HepG2 (cell line): ENCODE measurements around the gene BPGM. TPM values are rescaled to one million over a fixed set of nuclear protein-coding genes. Genes with fewer than 3 reads are reported as not detected.

Experiments
- CHCHD3 ChIP-seq: sonication (generic); formaldehyde crosslinking; IDR thresholded peaks from 2 replicates; pipeline ENCODE4 v1.8.0; 2022; ENCODE audit warnings: mild to moderate bottlenecking, missing genetic modification reagents, moderate library complexity
- HOXA7 ChIP-seq: sonication (generic); formaldehyde crosslinking; IDR thresholded peaks from 2 replicates; pipeline ENCODE4 v1.8.1; 2022; ENCODE audit warnings: mild to moderate bottlenecking, missing genetic modification reagents, moderate library complexity
- IRX3 ChIP-seq: sonication (generic); formaldehyde crosslinking; IDR thresholded peaks from 2 replicates; pipeline ENCODE4 v1.8.1; 2023; ENCODE audit warnings: mild to moderate bottlenecking, low read depth, missing genetic modification reagents, borderline replicate concordance
- KDM5A ChIP-seq: fragments of 200-600 bp; sonication (generic); IDR thresholded peaks from 2 replicates; pipeline ENCODE4 v1.7.0; 2018; ENCODE audit warnings: antibody characterized with exemption, mild to moderate bottlenecking, low read length, borderline replicate concordance
- KMT2B ChIP-seq: IDR thresholded peaks from 2 replicates; pipeline ENCODE4 v1.6.1; 2016; ENCODE audit warnings: missing genetic modification reagents, missing compliant biosample characterization
- MLXIP ChIP-seq: sonication (generic); formaldehyde crosslinking; IDR thresholded peaks from 2 replicates; pipeline ENCODE4 v1.9.0; 2021; ENCODE audit warnings: missing genetic modification reagents, borderline replicate concordance
- NFYC ChIP-seq: IDR thresholded peaks from 2 replicates; pipeline ENCODE4 v1.6.1; 2016; ENCODE audit warnings: missing genetic modification reagents, missing compliant biosample characterization
- RBM22 ChIP-seq: fragments of 200-400 bp; formaldehyde crosslinking; optimal IDR thresholded peaks from 2 replicates; pipeline ENCODE3; 2017; ENCODE audit warnings: mild to moderate bottlenecking, low read length, moderate library complexity
- SALL2 ChIP-seq: sonication (generic); formaldehyde crosslinking; IDR thresholded peaks from 2 replicates; pipeline ENCODE4 v1.8.1; 2023; ENCODE audit warnings: mild to moderate bottlenecking, missing genetic modification reagents, inconsistent platforms
- SCMH1 ChIP-seq: sonication (generic); formaldehyde crosslinking; IDR thresholded peaks from 2 replicates; pipeline ENCODE4 v1.9.0; 2021; ENCODE audit warnings: missing genetic modification reagents, mild to moderate bottlenecking, borderline replicate concordance
- THAP11 ChIP-seq: IDR thresholded peaks from 2 replicates; pipeline ENCODE4 v1.6.1; 2016; ENCODE audit warnings: missing biosample characterization, missing genetic modification reagents
- ZBTB26 ChIP-seq: IDR thresholded peaks from 2 replicates; pipeline ENCODE4 v1.6.1; 2016; ENCODE audit warnings: missing compliant biosample characterization, missing genetic modification reagents, borderline replicate concordance
- ZMAT5 ChIP-seq: sonication (generic); formaldehyde crosslinking; IDR thresholded peaks from 2 replicates; pipeline ENCODE4 v1.5.0; 2020; ENCODE audit warnings: mild to moderate bottlenecking, low read depth, missing genetic modification reagents, borderline replicate concordance
- ZNF232 ChIP-seq: sonication (generic); formaldehyde crosslinking; IDR thresholded peaks from 2 replicates; pipeline ENCODE4 v1.4.0; 2020; ENCODE audit warnings: missing genetic modification reagents, borderline replicate concordance
- ZNF282 ChIP-seq: fragments of 450-650 bp; IDR thresholded peaks from 2 replicates; pipeline ENCODE4 v1.6.1; 2018; ENCODE audit not compliant: partially characterized antibody
- polyA plus RNA-seq, 8 experiments: library from polyadenylated mRNA; depleted of rRNA in 3 of 8; stranded (reverse) in 7 of 8; unstranded in 1 of 8; fragments of >200 nt; fragmentation: Illumina TruSeq in 4 of 8; extraction: Trizol in 4 of 8; gene quantifications; 2 replicates each; pipeline versions ENCODE4 v1.2.1 to v1.2.3, GENCODE V29; 2011 to 2016; ENCODE audit warnings: low read depth in 4 of 8, missing spikeins in 1 of 8, mixed read lengths in 1 of 8; ENCODE audit not compliant: insufficient read depth in 1 of 8
- total RNA-seq, 5 experiments: library from RNA; depleted of rRNA; stranded (reverse); fragments of >200 nt; fragmentation: Illumina TruSeq; extraction: Trizol; gene quantifications; 2 replicates each; pipeline ENCODE4 v1.2.3, GENCODE V29; 2016; ENCODE audit warnings: low read depth in 1 of 5
- TF ChIP-seq, protein P1 (sequence below): sonication (generic); formaldehyde crosslinking; IDR thresholded peaks from 2 replicates; pipeline ENCODE4 v1.5.0; 2020; ENCODE audit warnings: mild to moderate bottlenecking, missing genetic modification reagents, borderline replicate concordance

The BPGM gene
- total and polyA plus RNA-seq, 2 of the 13 experiments (the other 11 are each of a cell fraction or from before 2014, with no cell fraction given): 4.0 to 7.5 TPM

GRCh38 chr7:134646425-134647305 lies at the start of gene BPGM (continued):
- TF ChIP-seq ZNF232 (CRISPR knock-in tag) (0 out of 2 replicates have a peak, but pooled peaks have one; percentile 53), KDM5A (peak; percentile 85), NFYC (CRISPR knock-in tag) (peak; percentile 98), ZMAT5 (CRISPR knock-in tag) (no peak), MLXIP (CRISPR knock-in tag) (no peak), SCMH1 (CRISPR knock-in tag) (no peak), HOXA7 (CRISPR knock-in tag) (no peak), CHCHD3 (CRISPR knock-in tag) (no peak), KMT2B (peak; percentile 95), ZBTB26 (peak; percentile 45; the same call in 1 of the 2 replicates), RBM22 (peak; percentile 24), THAP11 (CRISPR knock-in tag) (peak; percentile 90), ZNF282 (no peak), SALL2 (CRISPR knock-in tag) (no peak), IRX3 (CRISPR knock-in tag) (no peak)
- TF ChIP-seq, protein P1, sequence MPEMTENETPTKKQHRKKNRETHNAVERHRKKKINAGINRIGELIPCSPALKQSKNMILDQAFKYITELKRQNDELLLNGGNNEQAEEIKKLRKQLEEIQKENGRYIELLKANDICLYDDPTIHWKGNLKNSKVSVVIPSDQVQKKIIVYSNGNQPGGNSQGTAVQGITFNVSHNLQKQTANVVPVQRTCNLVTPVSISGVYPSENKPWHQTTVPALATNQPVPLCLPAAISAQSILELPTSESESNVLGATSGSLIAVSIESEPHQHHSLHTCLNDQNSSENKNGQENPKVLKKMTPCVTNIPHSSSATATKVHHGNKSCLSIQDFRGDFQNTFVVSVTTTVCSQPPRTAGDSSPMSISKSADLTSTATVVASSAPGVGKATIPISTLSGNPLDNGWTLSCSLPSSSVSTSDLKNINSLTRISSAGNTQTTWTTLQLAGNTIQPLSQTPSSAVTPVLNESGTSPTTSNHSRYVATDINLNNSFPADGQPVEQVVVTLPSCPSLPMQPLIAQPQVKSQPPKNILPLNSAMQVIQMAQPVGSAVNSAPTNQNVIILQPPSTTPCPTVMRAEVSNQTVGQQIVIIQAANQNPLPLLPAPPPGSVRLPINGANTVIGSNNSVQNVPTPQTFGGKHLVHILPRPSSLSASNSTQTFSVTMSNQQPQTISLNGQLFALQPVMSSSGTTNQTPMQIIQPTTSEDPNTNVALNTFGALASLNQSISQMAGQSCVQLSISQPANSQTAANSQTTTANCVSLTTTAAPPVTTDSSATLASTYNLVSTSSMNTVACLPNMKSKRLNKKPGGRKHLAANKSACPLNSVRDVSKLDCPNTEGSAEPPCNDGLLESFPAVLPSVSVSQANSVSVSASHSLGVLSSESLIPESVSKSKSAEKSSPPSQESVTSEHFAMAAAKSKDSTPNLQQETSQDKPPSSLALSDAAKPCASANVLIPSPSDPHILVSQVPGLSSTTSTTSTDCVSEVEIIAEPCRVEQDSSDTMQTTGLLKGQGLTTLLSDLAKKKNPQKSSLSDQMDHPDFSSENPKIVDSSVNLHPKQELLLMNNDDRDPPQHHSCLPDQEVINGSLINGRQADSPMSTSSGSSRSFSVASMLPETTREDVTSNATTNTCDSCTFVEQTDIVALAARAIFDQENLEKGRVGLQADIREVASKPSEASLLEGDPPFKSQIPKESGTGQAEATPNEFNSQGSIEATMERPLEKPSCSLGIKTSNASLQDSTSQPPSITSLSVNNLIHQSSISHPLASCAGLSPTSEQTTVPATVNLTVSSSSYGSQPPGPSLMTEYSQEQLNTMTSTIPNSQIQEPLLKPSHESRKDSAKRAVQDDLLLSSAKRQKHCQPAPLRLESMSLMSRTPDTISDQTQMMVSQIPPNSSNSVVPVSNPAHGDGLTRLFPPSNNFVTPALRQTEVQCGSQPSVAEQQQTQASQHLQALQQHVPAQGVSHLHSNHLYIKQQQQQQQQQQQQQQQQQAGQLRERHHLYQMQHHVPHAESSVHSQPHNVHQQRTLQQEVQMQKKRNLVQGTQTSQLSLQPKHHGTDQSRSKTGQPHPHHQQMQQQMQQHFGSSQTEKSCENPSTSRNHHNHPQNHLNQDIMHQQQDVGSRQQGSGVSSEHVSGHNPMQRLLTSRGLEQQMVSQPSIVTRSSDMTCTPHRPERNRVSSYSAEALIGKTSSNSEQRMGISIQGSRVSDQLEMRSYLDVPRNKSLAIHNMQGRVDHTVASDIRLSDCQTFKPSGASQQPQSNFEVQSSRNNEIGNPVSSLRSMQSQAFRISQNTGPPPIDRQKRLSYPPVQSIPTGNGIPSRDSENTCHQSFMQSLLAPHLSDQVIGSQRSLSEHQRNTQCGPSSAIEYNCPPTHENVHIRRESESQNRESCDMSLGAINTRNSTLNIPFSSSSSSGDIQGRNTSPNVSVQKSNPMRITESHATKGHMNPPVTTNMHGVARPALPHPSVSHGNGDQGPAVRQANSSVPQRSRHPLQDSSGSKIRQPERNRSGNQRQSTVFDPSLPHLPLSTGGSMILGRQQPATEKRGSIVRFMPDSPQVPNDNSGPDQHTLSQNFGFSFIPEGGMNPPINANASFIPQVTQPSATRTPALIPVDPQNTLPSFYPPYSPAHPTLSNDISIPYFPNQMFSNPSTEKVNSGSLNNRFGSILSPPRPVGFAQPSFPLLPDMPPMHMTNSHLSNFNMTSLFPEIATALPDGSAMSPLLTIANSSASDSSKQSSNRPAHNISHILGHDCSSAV (CRISPR knock-in tag): no peak
